HepG2 (cell line): Measurements from ENCODE around the gene HLA-DOA. TPM values are rescaled to one million over a fixed set of nuclear protein-coding genes. Genes with fewer than 3 reads are reported as not detected.

Experiments
- ELF4 ChIP-seq: sonication (generic); formaldehyde crosslinking; IDR thresholded peaks from 2 replicates; pipeline ENCODE4 v1.5.0; 2020; ENCODE audit warnings: missing genetic modification reagents, mild to moderate bottlenecking, moderate library complexity, borderline replicate concordance
- FOXP1 ChIP-seq, 2 experiments: fragments of 450-650 bp in 1 of 2; IDR thresholded peaks; 2 replicates each; pipeline ENCODE4 v1.6.1; 2017 to 2018; ENCODE audit warnings: antibody characterized with exemption in 1 of 2
- GABPB1 ChIP-seq: IDR thresholded peaks from 2 replicates; pipeline ENCODE4 v1.6.1; 2016; ENCODE audit warnings: mild to moderate bottlenecking, missing genetic modification reagents, moderate library complexity, missing compliant biosample characterization
- GMEB2 ChIP-seq: IDR thresholded peaks from 2 replicates; pipeline ENCODE4 v1.6.1; 2016; ENCODE audit warnings: missing biosample characterization, missing genetic modification reagents, low read depth
- HNF4G ChIP-seq, 2 experiments: sonication (generic) in 1 of 2; formaldehyde crosslinking in 1 of 2; IDR thresholded peaks; 2 replicates each; pipeline versions ENCODE4 v1.4.0 to v1.6.1; 2011 to 2020; ENCODE audit warnings: borderline replicate concordance in 2 of 2, low read depth in 2 of 2, mild to moderate bottlenecking in 2 of 2, low read length in 1 of 2, missing genetic modification reagents in 1 of 2, moderate library complexity in 1 of 2
- MAFF ChIP-seq: IDR thresholded peaks from 2 replicates; pipeline ENCODE4 v1.6.1; 2011; ENCODE audit warnings: low read depth, low read length, improper control_type of control experiment
- MXI1 ChIP-seq: IDR thresholded peaks from 3 replicates; pipeline ENCODE4 v1.6.1; 2012; ENCODE audit warnings: low read depth, low read length, inconsistent platforms, borderline replicate concordance
- POLR2G ChIP-seq: fragments of 200-400 bp; formaldehyde crosslinking; IDR thresholded peaks from 2 replicates; pipeline ENCODE4 v1.6.1; 2018; ENCODE audit warnings: mild to moderate bottlenecking, low read depth, low read length, moderate library complexity
- PPARG ChIP-seq: conservative IDR thresholded peaks from 2 replicates; pipeline ENCODE4 v1.6.1; 2016; ENCODE audit warnings: missing biosample characterization, missing genetic modification reagents
- RXRB ChIP-seq: IDR thresholded peaks from 2 replicates; pipeline ENCODE4 v1.6.1; 2016; ENCODE audit warnings: borderline replicate concordance, missing genetic modification reagents, missing compliant biosample characterization
- THAP8 ChIP-seq: sonication (generic); formaldehyde crosslinking; IDR thresholded peaks from 2 replicates; pipeline ENCODE4 v1.5.1; 2020; ENCODE audit warnings: missing genetic modification reagents, mild to moderate bottlenecking, borderline replicate concordance
- TP53 ChIP-seq: sonication (generic); formaldehyde crosslinking; conservative IDR thresholded peaks from 2 replicates; pipeline ENCODE4 v1.4.0; 2020; ENCODE audit warnings: missing genetic modification reagents
- ZC3H4 ChIP-seq: sonication (generic); formaldehyde crosslinking; IDR thresholded peaks from 2 replicates; pipeline ENCODE4 v1.4.0; 2020; ENCODE audit warnings: missing genetic modification reagents, borderline replicate concordance
- ZFP36 ChIP-seq: fragments of 150-350 bp; IDR thresholded peaks from 2 replicates; pipeline ENCODE4 v1.6.1; 2018; ENCODE audit warnings: borderline replicate concordance, low read length, low read depth; ENCODE audit not compliant: partially characterized antibody
- ZFP36L2 ChIP-seq: sonication (generic); formaldehyde crosslinking; IDR thresholded peaks from 2 replicates; pipeline ENCODE4 v1.4.0; 2020; ENCODE audit warnings: missing genetic modification reagents
- ZFY ChIP-seq: sonication (generic); formaldehyde crosslinking; IDR thresholded peaks from 2 replicates; pipeline ENCODE4 v1.4.0; 2020; ENCODE audit warnings: missing genetic modification reagents
- ZKSCAN1 ChIP-seq: fragments of 150-350 bp; IDR thresholded peaks from 2 replicates; pipeline ENCODE4 v1.6.1; 2014; ENCODE audit warnings: low read length
- ZNF253 ChIP-seq: sonication (generic); formaldehyde crosslinking; IDR thresholded peaks from 2 replicates; pipeline ENCODE4 v1.8.0; 2022; ENCODE audit warnings: mild to moderate bottlenecking, missing genetic modification reagents, borderline replicate concordance
- ZNF446 ChIP-seq: sonication (generic); formaldehyde crosslinking; IDR thresholded peaks from 2 replicates; pipeline ENCODE4 v1.5.0; 2020; ENCODE audit warnings: mild to moderate bottlenecking, missing genetic modification reagents
- ZNF547 ChIP-seq: sonication (generic); formaldehyde crosslinking; IDR thresholded peaks from 2 replicates; pipeline ENCODE4 v1.5.1; 2020; ENCODE audit warnings: mild to moderate bottlenecking, missing genetic modification reagents
- ZNF776 ChIP-seq: sonication (generic); formaldehyde crosslinking; IDR thresholded peaks from 2 replicates; pipeline ENCODE4 v1.4.0; 2020; ENCODE audit warnings: mild to moderate bottlenecking, missing genetic modification reagents
- ZNF781 ChIP-seq: sonication (generic); formaldehyde crosslinking; IDR thresholded peaks from 2 replicates; pipeline ENCODE4 v1.5.1; 2020; ENCODE audit warnings: borderline replicate concordance, mild to moderate bottlenecking, missing genetic modification reagents; ENCODE audit errors: not compliant biosample characterization
- polyA plus RNA-seq, 8 experiments: library from polyadenylated mRNA; depleted of rRNA in 3 of 8; stranded (reverse) in 7 of 8; unstranded in 1 of 8; fragments of >200 nt; fragmentation: Illumina TruSeq in 4 of 8; extraction: Trizol in 4 of 8; gene quantifications; 2 replicates each; pipeline versions ENCODE4 v1.2.1 to v1.2.3, GENCODE V29; 2011 to 2016; ENCODE audit warnings: low read depth in 4 of 8, missing spikeins in 1 of 8, mixed read lengths in 1 of 8; ENCODE audit not compliant: insufficient read depth in 1 of 8
- total RNA-seq, 5 experiments: library from RNA; depleted of rRNA; stranded (reverse); fragments of >200 nt; fragmentation: Illumina TruSeq; extraction: Trizol; gene quantifications; 2 replicates each; pipeline ENCODE4 v1.2.3, GENCODE V29; 2016; ENCODE audit warnings: low read depth in 1 of 5
- TF ChIP-seq, protein P1 (sequence below): sonication (generic); formaldehyde crosslinking; IDR thresholded peaks from 2 replicates; pipeline ENCODE4 v1.8.0; 2022; ENCODE audit warnings: mild to moderate bottlenecking, missing genetic modification reagents
- TF ChIP-seq, protein P2 (sequence below): sonication (generic); formaldehyde crosslinking; IDR thresholded peaks from 2 replicates; pipeline ENCODE4 v1.5.0; 2020; ENCODE audit warnings: missing genetic modification reagents

HLA-DOA gene
- total and polyA plus RNA-seq, 2 of the 13 experiments (the other 11 are each of a cell fraction or from before 2014, with no cell fraction given) = 0.03 to 0.09 TPM

DNA sequence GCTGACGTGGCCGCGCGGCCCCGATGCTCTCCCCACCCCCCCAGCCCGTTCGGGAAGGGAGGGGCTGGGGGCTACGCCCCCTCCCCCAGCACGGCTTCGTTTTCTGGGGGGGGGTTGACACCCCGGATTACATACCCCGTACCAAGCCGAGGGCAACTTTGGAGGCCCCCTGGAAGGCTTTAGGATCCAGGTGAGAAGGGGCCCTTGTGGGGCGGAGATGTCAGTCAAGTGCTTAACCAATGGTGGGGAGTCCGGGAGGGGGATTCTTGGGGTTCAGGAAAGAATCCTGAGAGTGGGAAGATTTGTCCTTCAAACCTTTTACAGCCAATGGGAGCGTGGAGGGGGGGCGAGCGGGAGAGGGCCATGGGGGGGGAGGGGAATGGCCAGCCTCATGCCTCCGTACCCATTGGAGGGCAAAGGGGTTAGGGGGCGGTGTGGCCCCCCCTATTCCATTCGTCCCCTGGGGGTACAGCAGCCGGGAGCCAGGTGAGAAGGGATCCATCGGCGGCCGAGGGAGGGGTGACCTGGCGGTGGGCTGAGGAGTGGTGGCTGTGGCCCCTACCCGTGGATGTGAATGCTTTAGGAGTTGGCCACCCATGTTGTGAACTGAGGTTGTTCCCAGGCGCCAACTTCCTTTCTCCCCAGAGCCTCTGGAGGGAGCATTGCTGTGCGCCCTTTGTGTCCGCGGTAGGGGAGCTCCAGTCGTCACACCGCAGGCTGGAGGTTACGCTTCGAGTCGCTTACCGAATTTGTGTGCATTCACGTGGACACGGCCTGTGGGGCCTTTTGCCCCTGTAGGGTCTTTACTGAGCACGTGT is 40.3 kb downstream of the HLA-DOA start (continued):
- TF ChIP-seq, protein P1, sequence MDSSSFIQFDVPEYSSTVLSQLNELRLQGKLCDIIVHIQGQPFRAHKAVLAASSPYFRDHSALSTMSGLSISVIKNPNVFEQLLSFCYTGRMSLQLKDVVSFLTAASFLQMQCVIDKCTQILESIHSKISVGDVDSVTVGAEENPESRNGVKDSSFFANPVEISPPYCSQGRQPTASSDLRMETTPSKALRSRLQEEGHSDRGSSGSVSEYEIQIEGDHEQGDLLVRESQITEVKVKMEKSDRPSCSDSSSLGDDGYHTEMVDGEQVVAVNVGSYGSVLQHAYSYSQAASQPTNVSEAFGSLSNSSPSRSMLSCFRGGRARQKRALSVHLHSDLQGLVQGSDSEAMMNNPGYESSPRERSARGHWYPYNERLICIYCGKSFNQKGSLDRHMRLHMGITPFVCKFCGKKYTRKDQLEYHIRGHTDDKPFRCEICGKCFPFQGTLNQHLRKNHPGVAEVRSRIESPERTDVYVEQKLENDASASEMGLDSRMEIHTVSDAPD (CRISPR knock-in tag) = peak; percentile 77; the same call in 1 of the 2 replicates
- TF ChIP-seq MXI1 (no peak; the same call in 2 of the 3 replicates), GABPB1 (CRISPR knock-in tag) (0 out of 2 replicates have a peak, but pooled peaks have one; percentile 43), MAFF (no peak), RXRB (CRISPR knock-in tag) (peak; percentile 10; the same call in 1 of the 2 replicates), ZFY (CRISPR knock-in tag) (no peak; the same call in 1 of the 2 replicates), ZNF446 (CRISPR knock-in tag) (peak; percentile 95), PPARG (no peak; the same call in 1 of the 2 replicates), FOXP1 (IDR thresholded peaks at IDR 0.05) (no peak), FOXP1 (CRISPR knock-in tag; IDR thresholded peaks at IDR 0.05) (no peak), TP53 (CRISPR knock-in tag) (0 out of 2 replicates have a peak, but pooled peaks have one; percentile 76), GMEB2 (CRISPR knock-in tag) (no peak), ZFP36 (no peak), ELF4 (CRISPR knock-in tag) (no peak), POLR2G (peak; percentile 77; the same call in 1 of the 2 replicates), ZNF776 (CRISPR knock-in tag) (peak; percentile 51; the same call in 1 of the 2 replicates), ZNF547 (CRISPR knock-in tag) (peak; percentile 48; the same call in 1 of the 2 replicates), ZC3H4 (peak; percentile 96), ZNF781 (CRISPR knock-in tag) (no peak), ZFP36L2 (CRISPR knock-in tag) (peak; percentile 21; the same call in 1 of the 2 replicates), ZNF253 (CRISPR knock-in tag) (no peak), ZKSCAN1 (no peak), THAP8 (CRISPR knock-in tag) (no peak), HNF4G (IDR thresholded peaks at IDR 0.05; ENCODE audit: borderline replicate concordance, low read depth, low read length) (0 out of 2 replicates have a peak, but pooled peaks have one; percentile 23), HNF4G (CRISPR knock-in tag; IDR thresholded peaks at IDR 0.05; ENCODE audit: borderline replicate concordance, low read depth) (0 out of 2 replicates have a peak, but pooled peaks have one; percentile 28)
- TF ChIP-seq, protein P2, sequence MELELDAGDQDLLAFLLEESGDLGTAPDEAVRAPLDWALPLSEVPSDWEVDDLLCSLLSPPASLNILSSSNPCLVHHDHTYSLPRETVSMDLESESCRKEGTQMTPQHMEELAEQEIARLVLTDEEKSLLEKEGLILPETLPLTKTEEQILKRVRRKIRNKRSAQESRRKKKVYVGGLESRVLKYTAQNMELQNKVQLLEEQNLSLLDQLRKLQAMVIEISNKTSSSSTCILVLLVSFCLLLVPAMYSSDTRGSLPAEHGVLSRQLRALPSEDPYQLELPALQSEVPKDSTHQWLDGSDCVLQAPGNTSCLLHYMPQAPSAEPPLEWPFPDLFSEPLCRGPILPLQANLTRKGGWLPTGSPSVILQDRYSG (CRISPR knock-in tag) = no peak
